HS-5 (cell line): ENCODE data around the gene MARK2.

Experiments used
- DNase-seq: peaks from one replicate; pipeline ENCODE4 v3.0.0-alpha.2; 2012; ENCODE audit warnings: low read depth

MARK2 gene

DNA sequence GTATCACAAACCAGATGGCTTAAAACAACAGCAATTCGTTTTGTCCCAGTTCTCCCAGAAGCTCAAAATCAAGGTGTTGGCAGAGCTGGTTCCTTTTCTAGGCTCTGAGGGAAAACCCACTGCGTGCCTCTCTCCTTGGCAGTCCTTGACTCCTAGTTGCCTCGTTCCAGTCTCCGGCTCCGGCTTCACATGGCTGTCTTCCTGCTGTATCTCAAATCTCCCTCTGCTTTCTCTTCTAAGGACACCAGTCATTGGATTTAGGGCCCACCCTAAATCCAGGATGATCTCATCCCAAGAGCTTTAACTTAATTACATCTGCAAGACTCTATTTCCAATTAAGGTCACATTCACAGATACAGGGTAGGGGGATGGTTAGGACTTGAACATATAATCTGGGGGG lies 90.7 kb downstream of the MARK2 start:
- DNase-seq = no peak

DNA sequence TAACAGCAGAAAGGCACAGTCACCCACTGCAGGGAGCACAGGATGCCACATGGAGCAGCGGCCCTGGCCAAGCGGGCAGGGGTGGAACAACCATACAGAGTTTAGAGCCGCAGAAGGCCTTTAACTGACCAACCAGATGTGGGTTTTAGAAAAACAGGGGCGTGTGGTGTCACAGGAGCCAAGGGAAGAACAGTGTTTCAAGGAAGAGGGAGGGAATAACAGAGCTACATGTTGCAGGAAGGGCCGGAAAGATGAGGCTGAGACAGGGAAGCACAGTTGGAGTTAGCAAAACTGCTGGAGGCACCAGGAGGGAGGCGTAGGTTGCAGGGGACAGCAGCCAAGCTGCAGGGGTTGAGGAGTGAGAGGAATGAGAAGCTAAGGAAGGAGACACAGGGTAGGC lies 92.1 kb downstream of the MARK2 start:
- DNase-seq = no peak

- no peak for DNase-seq
Observed at GRCh38 chr11:63931876-63932275, 93.0 kb downstream of the MARK2 start.

- DNase-seq = no peak
Observed at GRCh38 chr11:63933459-63933858, 94.5 kb downstream of the MARK2 start.

GRCh38 chr11:63937713-63938478 lies 99.0 kb downstream of the MARK2 start:
- no peak for DNase-seq

DNA sequence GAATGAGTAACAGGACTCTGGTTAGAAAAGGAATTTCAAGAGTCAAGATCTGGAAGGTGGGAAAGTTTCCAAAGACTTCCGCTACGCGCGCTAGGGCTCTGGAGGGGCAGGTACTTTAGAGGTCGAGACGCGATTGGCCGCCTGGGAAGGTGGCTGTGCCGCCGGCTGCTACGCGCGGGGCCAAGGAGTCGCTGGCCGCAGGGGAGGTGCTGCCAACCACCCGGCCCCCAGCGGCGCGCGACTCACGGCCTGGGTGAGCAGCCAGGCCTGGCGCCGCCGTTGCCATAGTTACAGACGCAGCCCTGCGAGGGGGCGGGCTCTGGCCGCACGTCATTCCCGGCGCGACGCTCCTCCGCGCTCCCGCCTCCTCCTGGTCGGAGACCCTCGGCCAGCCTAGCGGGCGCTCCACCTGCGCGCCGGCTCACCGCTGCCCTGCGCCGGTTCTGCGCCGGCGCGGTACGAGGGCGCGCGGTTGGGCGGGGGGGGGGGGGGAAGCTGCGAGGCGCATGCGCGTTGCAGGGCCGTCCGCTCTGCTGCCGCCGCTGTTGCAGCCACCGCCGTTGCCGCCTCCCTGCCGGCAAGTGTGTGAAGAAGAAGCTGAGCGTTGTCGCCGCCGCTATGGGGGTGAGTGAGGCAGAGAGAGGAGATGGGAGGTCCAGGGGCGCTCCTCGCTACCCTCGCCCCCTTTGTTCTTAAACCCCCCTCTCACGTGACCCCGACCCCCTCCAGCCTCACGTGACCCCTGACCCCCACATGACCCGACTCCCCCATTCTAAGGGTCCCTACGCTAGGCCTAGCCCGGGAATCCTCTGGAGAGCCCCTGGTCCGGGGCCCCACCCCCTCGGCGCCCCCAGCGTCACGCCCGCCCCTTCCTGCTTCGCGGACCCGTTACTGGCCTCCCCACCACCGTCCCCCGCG lies 99.8 kb downstream of the MARK2 start, which contains the start of gene NAA40:
Gene NAA40 (plus strand): TSS at position 524 of the 918 bp plus-strand sequence. CDS start 95 bp downstream, at position 619.
- peak; percentile 87 for DNase-seq

DNA sequence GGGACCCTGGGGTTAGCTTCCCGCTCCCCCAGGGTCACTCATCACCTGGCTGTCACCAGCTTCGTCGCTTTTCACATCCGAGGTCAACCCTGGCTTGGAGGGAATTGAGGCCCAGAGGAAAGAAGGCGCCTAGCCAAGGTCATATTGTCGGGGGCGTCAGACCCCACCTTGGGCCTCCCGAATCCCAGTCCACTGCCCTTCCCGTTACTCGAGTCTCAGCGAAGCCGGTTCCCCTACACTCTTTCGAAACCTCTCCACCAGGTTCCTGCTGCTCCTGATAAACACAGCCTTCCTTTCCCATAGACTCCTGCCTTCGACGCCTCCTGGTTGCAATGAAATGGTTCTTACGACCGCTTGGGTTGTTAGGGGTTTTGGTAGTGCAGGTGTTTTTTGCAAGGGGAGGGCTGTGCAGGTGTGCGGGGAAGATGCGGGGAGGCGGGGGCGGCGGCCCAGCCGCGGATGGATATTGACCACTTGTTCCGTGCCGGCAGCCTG lies 100.5 kb downstream of the MARK2 start:
- DNase-seq = no peak

GRCh38 chr11:63940786-63941185 lies 101.9 kb downstream of the MARK2 start:
- no peak for DNase-seq

DNA sequence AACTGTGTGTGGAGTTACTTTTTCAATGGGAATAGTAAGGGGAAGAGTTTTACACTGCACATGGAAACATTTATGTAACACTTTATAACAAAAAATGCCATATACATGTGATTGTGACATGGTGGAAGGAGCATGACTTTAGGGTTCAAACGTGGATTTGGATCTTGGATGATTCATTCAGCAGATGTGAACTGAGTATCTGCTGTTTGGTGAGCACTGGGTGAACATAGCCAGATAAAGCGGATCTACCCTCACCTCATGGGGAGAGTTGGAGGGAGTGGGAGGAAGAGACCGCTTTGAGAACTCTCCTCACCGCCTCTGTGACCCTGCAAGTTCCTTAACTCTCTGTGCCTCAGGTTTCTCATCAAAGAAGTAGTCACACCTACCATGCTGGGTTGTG lies 103.0 kb downstream of the MARK2 start:
- DNase-seq = no peak

GRCh38 chr11:63942803-63943202 lies 103.9 kb downstream of the MARK2 start:
- no peak for DNase-seq

GRCh38 chr11:63944987-63945386 lies 106.1 kb downstream of the MARK2 start:
- no peak for DNase-seq

DNA sequence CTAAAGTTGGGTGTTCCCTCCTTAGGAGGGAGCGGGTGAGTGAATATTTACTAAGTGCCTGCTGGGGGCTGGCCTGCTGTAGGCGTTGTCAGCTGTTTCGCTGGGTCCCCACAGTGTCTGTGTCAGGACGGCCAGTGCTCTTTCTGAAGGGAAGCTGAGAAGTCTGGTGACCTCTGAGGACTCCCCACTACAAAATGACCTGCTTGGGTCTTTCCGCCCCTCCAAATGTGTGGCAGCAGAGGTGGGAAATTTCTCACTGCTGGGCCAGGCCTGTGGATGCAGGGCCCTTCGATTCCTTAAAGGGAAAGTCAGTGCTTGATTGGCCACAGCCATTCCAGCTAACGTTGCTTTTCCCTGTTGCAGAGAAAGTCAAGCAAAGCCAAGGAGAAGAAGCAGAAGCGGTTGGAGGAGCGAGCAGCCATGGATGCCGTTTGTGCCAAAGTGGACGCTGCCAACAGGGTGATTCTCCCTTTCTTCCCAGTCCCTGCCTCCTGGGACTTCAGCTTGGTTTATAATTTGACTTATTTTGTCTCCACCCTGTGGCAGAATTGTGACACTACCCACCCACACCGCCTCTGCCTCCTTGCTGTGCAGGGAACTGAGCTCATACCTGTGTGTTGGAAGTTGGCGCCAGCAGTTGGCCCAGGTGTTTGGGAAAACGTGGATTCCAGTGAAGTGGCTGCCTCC lies 106.7 kb downstream of the MARK2 start:
- peak; percentile 29 for DNase-seq

DNA sequence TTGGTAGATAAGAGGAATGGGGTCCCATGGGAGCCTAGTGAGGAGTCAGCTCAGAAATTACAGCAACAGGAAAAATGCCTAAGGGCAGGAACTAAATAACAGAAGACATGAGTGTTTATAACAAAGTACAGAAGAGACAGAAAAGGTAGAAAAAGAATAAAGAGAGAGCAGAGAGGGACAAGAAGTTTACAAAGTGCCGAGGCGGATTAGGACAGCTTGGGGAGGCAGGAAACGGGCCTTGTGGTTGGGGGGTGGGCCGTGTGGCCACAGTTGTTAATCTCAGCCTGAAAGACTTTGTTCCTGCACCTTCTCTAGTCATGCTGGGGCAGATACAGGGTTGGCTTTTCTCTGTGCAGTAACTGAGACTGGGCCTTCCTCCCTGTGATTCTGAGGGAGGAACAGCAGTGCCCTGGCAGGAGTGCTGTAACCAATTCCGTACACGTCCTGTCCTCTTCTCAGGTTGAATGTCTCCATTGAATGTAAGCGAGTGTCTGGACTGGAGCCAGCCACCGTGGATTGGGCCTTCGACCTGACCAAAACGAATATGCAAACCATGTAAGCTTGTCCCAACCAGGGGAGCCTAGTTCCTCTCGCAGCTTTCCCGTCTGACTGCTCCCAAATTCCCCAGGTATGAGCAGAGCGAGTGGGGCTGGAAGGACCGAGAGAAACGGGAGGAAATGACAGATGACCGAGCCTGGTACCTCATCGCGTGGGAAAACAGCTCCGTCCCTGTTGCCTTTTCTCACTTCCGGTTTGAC lies 113.0 kb downstream of the MARK2 start:
- DNase-seq = no peak

DNA sequence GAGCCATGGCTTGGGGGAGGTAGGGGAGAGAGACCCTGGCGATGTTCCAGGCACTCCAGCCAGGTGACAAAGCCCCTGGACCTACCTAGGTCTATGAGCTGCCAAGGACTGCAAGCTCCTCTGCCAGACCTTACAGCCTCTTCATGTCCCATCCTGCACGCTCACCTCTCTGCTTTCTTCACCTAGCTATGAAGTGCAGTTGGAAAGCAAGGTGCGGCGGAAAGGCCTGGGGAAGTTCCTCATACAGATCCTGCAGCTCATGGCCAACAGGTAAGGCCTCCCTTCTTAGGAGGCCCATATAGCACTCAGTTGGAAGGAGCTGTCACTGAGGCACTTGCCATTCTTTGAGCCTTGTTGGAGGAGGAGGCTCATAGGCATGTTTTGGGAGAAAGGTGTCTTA lies 113.7 kb downstream of the MARK2 start:
- DNase-seq = no peak

DNA sequence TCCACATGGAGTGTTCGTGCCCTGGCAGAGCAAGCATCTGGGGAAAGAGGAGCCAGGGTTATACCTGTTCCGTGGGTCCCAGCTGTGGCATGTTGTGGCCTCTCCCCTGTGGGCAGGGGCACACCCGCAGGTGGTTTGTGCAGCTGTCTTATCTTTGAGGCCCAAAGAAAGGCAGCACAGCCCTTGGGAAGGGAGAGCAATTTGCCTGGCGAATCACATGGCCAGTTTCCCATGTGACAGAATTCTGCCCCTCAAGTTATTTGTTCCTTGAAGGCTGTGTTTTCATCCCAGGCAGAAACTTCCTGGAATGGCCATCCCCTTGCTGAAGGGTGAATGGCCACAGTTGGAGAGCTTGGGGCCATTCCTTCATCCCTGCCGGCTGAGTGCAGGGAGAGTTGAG lies 119.1 kb downstream of the MARK2 start:
- no peak for DNase-seq
